Measurements from ENCODE around the gene OTUD7B.

DNA sequence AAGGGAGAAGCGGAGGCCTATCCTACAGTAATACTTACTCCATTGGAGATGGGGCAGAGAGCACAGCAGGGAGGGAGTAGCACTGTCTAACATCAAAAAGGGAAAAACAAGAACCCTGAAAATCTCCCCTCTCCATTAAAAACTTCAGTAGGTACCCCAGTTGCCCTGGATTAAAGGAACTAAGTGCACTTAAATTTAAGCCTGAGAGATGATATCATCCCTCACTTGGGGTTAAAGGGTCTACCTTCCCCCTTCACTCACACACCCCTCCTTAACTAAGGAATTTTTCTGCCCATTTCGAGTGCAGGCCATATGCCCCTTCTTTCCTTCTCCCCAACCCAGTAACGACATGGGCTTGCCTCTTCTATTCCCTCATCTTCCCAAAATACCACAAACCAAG lies 70.1 kb downstream of the OTUD7B start:
- no peak for TF ChIP-seq EZH2 (IDR thresholded peaks at IDR 0.05; ENCODE audit: borderline replicate concordance)
- TF ChIP-seq, protein P1, sequence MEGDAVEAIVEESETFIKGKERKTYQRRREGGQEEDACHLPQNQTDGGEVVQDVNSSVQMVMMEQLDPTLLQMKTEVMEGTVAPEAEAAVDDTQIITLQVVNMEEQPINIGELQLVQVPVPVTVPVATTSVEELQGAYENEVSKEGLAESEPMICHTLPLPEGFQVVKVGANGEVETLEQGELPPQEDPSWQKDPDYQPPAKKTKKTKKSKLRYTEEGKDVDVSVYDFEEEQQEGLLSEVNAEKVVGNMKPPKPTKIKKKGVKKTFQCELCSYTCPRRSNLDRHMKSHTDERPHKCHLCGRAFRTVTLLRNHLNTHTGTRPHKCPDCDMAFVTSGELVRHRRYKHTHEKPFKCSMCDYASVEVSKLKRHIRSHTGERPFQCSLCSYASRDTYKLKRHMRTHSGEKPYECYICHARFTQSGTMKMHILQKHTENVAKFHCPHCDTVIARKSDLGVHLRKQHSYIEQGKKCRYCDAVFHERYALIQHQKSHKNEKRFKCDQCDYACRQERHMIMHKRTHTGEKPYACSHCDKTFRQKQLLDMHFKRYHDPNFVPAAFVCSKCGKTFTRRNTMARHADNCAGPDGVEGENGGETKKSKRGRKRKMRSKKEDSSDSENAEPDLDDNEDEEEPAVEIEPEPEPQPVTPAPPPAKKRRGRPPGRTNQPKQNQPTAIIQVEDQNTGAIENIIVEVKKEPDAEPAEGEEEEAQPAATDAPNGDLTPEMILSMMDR (IDR thresholded peaks at IDR 0.05; ENCODE audit: poor library complexity), result no peak
- no peak for TF ChIP-seq EZH2phosphoT487 (IDR thresholded peaks at IDR 0.05; ENCODE audit: low read depth, severe bottlenecking, unreplicated experiment)
